ENCODE data around the gene ANAPC5.

GRCh38 chr12:121285856-121286255 is 66.4 kb downstream of the ANAPC5 start:
- no peak for TF ChIP-seq CTCF (IDR thresholded peaks at IDR 0.05)
- TF ChIP-seq POLR2A (IDR thresholded peaks at IDR 0.05), result no peak

All from Peyer's patch (tissue), 4 donors.